Stimulated activated CD8-positive, alpha-beta memory T cell treated with anti-CD3 and anti-CD28 coated beads, Interleukin-2, amount 100 ng/mL, for 48 hours (primary cell): ENCODE data around the gene TSHZ2.
A peak's percentile ranks its signal among the peaks of the same experiment; 100 is the strongest.

Experiments
- DNase-seq, 2 donors: peaks; one replicate each; pipeline ENCODE4 v3.0.0-alpha.2; 2020; ENCODE audit warnings: low read depth in 2 of 2

Gene TSHZ2

GRCh38 chr20:53381568-53382262, 409.6 kb downstream of the TSHZ2 start:
- DNase-seq: no peak

DNA sequence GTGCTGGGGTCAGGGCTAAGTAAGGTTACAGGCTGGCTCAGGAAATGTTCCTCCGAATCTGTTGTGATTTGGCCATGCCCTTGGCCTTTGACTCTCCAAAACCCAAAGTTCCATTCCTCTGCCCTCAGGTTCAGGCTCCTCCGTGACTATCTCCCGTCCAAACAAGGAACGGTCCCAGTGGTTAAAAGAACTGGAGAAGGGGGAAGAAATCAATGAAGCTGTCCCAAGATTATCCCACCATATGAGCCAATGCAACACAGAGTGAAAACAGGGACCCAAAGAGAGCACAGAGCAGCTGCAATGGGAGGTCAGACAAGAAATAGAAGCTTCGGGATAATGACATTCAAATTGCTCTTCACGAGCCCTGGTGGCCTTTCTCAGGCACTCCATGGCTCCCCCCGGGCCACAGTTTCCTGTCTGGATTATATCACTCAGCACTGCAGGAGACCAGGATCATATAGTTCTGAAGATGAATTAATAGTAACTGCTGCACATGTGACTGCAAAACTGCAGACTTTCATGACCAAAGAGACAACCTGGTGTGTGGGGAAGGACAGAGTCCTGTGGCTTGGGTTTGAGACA, 410.2 kb downstream of the TSHZ2 start:
- DNase-seq: no peak

DNA sequence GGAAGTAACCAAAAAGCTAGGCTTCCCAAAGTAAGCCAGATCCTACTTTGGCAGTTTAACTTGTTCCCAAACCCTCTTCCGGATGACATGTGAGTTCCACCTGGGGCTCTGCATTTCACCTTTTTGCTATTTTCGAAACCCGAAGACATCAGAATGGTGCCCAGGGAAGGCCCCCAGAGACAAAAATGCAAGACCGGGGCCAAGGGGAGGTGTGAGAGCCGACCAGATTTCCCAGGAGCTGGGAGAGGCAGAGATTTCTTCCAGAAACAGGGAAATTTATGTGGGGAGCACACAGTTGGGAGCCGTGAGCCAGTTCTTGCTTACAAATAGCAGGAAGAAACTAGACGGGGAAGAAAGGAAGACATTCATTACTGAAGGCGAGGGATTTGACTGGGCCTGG, 411.8 kb downstream of the TSHZ2 start:
- no peak for DNase-seq

DNA sequence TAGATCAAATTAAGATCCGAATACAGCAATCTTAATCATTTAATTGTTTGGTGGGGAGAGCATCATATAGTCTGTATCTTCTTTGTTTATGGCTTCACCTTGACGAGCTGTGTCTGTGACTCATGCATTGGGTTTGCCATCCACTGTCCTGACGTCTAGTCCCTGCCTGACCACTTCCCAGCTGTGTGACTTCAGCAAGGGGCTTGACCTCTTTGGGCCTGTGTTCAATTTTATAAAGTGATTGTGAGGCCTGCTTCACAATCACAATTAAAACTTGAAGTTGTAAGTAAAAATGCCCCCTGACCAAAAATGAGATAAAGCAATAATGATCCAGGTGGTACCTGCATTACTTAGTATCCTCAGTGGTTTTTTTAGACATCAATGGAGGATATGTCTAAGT, 412.2 kb downstream of the TSHZ2 start:
- no peak for DNase-seq

DNA sequence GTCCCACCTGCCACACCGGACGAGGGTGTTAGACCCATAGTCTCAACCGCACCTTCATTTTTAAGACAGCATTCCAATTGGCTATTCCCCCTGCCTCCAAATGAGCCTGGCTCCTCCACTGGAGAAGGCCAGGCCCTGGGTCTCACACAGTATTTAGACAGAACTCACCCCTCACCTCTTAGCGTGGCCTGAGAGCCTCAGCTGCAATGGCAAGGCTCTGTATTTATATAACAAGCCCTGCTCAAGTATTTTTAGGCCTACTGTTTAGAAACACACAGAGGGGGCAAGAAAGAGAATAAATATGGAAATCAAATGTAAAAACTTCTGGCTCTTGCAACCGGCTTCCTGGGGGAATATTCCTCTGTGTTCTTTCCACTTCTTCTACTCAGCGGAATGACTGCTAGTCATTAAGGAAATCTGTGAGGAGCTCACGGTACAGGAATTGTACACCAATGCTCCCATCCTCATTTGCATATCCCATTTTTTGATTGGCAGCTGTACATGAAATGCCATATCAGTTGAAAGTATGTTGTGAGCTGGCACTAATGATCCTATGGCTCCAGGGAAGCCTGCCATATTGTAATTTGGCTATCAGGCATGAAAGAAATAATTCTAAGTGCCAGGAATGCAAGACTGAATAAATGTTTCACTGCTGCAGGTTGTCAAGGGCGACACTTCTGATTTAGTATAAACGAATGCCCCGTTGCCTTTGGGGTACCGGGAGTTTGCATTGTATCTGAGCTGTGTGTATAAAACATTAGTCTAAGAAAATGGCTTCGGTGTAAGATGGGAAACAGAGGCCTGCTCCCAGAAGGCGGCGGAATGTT, 414.0 kb downstream of the TSHZ2 start:
- DNase-seq: no peak

DNA sequence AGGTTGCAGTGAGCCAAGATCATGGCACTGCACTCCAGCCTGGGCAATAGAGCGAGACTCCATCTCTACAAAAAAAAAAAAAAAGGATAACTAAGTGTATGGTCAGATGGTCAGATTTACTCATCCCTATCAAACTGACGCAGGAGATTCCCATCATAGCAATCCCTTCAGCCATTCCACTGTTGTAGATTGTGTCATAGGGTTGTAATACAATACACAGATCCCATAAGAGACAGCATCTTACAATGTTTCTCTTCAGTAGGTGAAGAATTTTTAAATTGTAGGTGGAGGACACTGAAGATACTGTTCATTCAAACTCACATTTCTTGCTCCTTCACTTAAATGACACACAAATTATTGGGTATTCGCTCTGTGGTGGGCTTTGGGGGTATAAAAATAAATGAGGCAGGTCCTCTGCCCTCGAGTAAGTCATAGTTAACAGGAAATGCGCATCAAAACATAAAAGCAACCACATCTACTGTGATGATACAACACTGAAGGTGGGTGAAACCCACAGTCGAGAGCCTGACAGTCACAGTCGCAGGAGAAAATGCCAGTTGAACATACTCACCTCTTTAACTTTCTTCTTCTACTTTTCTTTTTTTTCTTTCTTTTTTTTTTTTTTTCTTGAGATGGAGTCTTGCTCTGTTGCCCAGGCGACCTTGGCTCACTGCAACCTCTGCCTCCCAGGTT, 416.0 kb downstream of the TSHZ2 start:
- DNase-seq: peak in 1 of 2 donors; percentile 5

DNA sequence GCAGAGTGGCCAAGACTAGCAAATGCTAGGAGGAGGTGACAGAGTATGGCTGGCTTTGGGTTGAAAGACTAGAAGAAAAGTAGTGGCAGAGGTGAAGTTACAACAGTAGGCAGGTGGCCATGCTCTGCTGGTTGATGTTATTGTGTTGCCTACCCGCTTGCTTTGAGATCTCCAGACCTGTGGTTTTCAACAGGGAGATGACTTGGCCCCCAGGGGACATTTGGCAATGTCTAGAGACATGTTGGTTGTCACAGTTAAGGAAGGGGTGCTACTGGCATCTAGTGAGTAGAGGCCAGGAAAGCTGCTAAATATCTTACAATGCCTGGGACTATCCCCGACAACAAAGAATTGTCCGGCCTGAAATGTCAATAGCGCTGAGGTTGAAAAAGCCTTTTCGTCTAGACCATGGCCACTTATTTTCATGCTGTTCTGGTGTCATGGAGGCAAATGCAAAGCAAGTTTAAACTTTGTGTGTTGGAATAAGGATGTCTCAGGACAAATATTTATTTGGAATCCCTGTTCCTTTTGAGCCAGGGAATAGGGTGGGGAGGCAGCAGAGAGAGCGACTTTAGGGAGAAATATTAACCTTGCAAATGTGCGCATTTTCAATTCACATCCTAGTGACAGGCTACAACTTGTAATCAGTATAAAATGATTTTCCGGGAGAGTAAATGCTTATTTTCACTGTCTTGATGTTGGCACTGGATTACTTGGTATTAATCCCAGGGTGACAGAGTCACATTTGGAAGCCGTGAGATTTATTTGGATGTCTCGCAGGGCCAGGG, 417.6 kb downstream of the TSHZ2 start:
- DNase-seq: no peak

DNA sequence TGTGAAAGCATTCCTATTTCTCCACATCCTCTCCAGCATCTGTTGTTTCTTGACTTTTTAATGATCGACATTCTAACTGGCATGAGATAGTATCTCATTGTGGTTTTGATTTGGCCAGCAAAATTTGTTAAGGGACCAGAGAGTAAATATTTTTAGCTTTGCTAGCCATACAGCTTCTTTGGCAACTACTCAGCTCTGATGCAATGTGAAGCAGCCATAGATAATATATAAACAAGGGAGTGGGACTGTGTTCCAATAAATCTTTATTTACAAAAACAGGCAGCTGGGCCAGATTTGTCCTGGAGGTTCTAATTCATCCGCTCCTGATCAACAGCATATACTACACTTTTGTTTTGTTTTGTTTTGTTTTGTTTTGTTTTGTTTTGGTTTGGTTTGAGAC, 418.6 kb downstream of the TSHZ2 start:
- no peak for DNase-seq

GRCh38 chr20:53394433-53394832, 422.3 kb downstream of the TSHZ2 start:
- no peak for DNase-seq

DNA sequence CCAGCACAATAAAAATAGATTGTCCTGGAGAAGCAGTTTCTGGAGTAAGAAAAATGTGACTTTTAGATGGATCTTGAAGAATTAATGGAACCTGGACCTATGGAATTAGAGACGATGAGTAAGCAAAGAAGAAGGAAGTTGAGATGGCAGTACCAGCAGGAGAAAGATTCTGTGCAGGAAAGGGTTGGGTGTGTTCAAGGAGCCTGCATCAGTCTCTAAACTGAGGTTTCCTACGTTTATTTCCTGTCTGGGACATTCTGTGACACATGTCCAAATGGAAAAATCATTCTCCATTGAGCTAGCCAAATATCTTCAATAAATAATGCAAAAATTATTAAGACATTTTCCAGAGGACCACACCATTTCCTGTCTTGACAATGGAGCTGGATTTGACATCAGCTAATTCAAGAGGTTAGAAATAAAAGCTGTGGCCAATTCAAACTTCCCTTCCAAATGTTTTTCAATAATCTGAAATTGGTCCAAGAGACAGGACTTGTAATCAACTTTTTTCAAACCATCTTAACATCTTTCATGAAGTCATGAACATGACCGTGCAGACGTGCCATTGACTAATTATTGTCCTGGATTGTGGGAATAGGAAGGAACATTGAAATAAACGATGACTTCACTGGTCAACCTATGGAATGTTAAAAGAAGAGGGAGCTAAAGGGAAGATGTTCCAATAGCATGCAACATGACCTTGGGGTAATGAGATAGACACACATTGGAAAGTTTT, 423.2 kb downstream of the TSHZ2 start:
- DNase-seq: no peak

DNA sequence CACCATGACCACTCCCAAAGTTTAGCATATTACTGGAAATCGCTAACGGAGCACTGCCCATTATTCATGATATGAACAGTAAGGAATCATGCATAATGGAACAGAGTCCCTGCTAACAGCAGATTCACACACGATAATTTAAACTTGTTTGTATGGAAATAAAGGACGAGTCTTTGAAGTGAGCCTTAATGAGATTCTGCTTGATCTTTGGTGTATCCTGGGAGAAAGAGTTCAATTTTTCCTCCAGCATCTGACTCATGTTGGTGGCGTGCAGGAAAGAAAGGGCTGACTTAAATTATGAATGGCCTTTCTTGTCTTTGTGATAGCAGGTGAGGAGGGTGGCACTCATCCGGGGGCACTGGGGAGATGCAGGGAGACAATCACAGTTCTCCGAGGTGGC, 426.9 kb downstream of the TSHZ2 start:
- DNase-seq: no peak

DNA sequence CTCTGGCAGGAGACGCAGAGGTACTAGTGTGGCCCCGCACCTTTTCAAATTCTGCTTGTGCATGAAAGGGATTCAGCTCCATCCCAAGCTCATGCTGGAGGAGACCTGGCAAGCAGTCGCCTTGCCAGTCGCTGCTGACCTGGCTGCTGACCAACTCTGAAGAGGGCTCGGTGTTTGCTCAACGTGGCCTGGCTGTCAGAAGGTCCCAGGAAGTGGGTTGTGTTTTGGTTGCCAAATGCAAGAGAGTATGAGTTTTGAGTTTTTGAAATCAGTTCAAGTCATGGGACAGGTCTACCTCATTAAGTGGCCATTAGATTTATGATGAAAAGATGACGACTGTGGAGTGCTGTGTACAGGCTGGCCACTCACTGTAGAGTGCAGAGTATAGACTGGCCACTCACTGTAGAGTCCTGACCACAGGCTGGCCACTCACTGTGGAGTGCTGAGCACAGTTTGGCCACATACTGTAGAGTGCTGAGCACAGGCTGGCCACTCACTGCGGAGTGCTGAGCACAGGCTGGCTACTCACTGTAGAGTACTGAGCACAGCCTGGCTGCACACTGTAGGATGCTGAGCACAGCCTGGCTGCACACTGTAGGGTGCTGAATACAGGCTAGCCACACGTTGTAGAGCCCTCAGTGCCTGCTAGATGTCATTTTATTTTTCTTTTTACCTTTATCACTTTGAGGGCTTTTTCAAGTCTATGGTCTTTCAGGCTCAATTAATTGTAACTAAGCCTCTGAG, 427.6 kb downstream of the TSHZ2 start:
- no peak for DNase-seq

DNA sequence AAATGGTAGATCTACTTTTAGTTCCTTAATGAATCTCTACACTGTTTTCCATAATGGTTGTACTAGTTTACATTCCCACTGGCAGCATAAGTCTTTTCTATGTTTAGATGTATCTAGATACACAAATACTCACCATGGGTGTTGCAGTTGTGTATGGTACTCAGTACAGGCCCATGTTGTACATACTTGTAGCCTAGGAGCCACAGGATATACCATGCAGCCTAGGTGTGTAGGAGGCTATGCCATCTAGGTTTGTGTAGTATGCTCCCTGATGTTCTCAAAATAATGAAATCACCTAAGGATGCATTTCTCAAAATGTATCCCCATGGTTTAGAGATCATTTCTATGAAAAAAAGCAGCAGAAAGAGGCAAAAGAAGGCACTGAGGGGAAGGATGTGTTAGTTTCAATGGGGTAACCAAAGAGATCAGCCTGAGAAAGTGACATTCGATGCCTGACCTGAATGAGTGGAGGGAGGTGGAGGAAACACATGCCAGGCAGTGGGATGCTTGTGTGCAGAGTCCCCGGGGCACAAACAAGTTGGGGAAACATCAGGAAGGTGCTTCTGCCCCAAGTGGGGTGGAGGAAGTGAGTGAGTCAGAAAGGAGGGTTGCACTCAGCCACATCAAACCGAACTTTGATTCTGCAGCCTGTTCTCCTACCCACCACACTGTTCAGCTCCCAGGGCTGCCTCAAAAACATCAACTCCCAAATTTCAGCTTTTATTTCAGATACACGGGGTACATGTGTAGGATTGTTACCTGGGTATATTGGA, 430.3 kb downstream of the TSHZ2 start:
- peak in 1 of 2 donors; percentile 1 for DNase-seq

- no peak for DNase-seq
These were observed 430.9 kb downstream of the TSHZ2 start for GRCh38 chr20:53403029-53403428.

GRCh38 chr20:53405139-53405538, 433.0 kb downstream of the TSHZ2 start:
- no peak for DNase-seq

- DNase-seq: no peak
These were observed 434.4 kb downstream of the TSHZ2 start for GRCh38 chr20:53406580-53406979.

GRCh38 chr20:53408691-53409446, 436.7 kb downstream of the TSHZ2 start:
- no peak for DNase-seq

DNA sequence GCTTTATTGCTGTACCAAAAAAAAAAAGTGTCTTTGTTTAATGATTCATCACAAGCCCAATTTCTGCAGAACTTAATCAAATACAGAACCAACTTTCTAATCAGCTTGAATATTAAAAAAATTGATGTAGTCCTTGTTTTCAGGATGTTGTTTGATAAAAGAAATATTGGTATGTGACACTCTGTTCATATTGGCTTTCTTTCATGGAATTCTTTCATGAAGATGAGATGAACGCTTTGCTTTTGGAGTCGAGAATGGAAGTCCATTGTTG, 437.2 kb downstream of the TSHZ2 start:
- DNase-seq: no peak

DNA sequence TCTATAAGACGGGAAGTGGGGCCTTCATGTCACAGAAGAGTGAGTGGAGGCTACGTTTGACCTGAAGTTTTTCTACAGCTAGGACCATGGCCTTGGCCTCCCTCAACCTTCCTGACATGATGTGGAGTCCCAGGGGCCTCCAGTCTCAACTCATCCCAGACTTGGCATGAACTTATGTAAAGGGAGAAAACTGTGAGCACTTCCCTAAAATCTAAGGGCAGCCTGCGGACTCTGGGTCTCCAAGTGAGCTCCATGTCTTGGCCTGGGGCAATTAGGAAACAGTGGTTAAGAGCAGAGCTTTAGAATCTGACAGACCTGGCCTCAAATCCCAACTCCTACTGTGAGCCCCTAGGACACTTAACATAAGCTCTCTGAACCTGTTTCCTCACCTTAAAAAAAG, 439.0 kb downstream of the TSHZ2 start:
- DNase-seq: no peak
